Epidermal melanocyte (primary cell): ENCODE results near the gene ANXA6.
"Not testable (repeated sequence)": the region's sequence is repeated elsewhere in the genome, so short reads cannot be mapped to it uniquely, and the experiment has no call there.

Experiments
- DNase-seq: peaks from one replicate; pipeline ENCODE4 v3.0.0; 2011; ENCODE audit warnings: low spot score; ENCODE audit not compliant: insufficient read length

The ANXA6 gene

DNA sequence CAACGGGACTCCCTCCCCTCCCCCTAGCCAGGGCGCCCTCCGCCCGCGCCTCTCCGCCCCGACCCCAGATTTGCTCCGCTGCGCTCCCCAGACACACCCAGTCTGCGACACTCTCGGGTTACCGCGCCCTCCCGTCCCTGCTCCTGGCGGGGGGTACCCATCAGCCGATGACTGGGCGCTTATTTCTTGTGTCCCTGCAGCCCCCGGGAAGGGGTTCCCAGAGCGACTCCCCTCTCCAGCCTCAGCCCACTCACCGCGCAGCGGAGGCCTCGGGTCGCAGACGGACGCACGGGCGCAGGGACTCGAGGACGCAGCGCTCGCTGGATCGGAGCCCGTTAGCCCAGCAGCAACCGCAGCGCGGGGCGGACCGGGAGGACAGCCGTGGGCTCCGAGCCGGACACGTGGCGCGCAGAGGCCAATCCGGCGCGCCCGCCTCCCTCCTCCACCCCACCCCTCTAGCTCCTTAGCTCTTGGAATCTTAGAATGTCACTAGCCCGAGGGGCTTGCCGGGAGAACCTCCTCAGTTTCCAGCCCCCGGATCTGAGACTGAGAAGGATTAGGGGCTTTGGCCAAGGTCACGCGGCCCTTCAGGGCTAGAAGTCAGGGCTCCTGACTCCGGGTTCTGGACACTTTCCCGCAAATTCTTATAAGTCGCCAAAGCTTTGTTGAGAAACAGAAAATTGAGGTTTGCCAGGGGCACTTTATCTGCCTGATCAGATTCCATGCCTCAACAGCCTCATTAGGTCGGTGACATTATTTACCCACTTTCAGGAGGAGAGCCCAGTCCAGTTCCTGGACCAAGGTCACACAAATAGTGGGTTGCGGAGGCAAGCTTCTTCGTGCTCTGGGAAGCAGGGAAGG, at the start of gene ANXA6:
Gene ANXA6, minus strand, starts transcription at position 354 of the 861 bp plus-strand sequence. CDS start 9,878 bp downstream, outside the sequence.
- DNase-seq = peak; percentile 93

DNA sequence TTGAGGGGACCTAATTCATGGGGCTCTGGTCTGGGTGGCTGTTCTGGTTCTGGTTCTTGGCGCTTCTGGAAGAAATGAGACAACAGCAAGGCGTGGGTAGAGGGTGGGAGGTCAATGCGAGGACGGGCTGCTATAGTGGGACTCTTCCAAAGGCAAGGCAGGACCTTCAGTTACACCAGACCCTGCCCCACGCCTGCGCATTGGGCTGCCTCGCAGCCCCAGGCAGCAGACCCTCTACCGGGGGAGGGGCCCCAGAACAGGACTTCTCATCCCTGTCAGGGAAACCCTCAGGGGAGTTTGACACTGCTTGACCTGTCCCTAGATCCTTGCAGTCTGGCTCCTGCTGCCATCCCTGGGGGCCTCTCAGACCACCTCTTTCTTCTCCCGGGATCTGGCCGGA, 47.8 kb upstream of the ANXA6 start:
- no peak for DNase-seq

DNA sequence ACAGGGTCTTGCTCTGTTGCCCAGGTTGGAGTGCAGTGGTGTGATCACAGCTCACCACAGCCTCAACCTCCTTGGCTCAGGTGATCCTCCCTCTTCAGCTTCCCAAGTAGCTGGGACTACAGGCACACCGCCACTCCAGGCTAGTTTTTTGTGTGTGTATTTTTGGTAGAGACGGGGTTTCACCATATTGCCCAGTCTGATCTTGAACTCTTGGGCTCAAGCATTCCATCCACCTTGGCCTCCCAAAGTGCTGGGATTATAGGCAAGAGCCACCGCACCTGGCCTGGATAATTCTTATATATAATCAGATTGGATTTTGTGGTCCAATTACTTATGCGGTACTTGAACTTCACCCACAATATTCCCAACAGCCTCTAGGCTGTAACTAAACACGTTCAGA, 46.5 kb upstream of the ANXA6 start:
- DNase-seq = no peak

DNA sequence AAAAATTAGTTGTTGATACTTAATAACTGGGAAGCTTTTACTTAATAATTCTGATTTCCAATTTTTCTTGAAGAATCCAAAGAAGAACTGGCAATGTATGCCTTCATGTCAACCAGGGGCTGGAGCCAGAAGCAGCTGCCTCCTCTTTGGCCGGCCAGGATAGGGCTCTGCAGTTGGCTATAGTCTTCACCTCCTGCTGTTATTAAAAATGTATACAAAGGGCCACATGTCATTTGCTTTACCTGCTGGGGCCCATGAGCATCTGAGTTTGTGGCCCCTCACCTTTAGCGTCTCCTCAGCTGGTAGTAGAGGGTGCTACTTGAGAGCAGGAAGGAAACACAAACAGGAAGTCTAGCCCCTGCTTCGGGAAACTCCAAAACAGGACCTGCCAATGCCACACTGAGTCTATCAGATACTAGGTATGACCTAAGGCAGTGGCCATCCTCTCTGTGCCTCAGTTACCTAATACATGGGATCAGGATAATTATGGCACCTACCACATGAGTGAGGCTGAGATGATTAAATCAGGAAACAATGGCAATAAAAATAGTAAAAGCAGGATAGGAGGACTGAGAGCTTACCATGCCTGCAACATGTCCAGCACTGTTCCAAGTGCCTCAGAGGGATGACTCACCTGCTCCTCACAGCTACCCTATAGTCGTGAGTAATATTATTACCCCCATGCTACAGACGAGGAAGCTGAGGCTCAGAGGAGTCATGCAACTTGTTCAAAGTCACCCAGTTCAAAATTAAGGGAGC, 45.0 kb upstream of the ANXA6 start:
- no peak for DNase-seq

DNA sequence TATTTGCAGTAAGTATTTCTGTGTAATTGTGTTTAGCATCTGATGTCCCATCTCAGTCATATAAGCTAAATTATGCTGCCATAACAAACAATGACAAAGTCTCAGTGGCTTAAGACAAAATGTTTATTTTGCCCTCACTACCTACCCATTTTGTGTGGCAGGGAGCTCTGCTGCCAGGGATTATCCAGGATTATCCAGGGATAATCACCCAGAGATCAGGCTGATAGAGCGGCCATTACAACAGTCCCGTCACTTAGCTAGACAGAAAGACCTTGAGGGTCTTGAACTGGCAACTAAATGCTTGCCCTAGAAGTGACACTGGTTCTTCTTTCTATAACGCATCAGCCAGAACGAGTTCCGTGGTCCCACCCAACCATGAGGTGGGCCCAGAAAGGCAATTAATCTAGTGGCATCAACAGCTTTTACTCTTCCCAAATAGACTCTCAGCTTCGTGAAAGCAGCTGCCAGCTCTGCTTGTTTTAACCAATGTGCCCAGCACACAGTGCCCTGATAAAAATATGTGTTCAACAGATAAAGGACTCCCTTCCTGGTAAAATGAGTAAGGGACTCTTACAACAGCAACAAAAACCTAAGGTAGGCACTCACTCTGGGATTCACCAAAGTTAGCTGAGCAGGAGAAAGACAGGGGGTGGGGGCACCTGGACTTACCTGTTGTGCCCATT, 43.5 kb upstream of the ANXA6 start:
- DNase-seq = no peak

DNA sequence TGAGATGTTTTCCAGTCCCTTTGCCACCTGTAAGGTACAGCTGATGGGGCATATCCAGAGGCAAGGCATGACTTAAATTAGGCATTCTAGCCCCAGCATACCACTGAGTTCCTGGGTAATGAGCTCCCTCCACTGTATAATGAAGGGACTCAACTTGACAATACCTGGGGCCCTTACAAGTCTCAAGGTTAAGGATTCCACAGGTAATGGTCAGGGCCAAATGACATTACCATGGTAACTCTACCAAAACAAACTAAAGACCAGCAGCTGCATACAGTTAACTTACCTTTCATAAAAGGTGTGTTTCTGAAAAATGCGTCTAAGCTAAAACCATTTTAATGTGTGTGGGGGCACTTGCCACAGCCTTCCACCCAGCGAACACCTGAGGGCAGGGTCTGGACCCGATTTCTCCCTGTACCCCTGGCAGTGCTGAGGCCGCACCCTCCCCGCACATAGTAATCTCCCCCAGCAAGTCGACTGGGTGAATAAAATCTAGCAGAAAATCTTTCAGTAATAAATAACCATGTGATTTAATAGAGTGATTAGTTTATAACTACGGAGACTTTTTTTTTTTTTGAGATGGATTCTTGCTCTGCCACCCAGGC, 42.1 kb upstream of the ANXA6 start:
- no peak for DNase-seq

DNA sequence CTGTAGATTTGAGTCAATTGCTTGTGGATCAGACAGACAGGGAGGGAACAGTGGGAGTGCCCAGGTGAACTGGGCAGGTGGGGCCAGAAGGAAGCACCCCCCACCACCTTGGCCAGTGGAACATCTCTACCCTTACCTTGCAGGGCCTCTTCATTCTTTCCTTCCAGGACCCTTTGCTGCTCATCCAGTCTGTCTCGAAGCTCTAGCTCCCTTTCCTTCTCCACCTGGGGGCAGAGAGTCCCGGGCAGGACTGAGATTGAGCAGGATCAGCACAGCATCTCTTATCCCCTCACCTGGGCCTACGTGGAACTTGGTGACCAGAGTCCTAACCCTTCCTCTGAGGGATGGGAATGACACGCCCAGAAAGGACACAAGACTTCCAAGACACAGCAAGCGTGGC, 41.3 kb upstream of the ANXA6 start:
- no peak for DNase-seq

DNA sequence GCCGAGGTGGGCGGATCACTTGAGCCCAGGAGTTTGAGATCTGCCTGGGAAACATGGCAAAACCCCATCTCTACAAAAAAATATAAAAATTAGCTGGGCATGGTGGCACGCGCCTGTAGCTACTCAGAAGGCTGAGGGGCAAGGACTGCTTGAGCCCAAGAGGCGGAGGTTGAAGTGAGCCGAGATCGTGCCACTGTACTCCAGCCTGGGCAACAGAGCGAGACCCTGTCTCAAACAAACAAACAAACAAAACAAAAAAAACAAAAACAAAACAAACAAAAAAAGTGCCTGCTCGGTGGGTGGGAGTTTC, 39.7 kb upstream of the ANXA6 start:
- DNase-seq = not testable (repeated sequence)

DNA sequence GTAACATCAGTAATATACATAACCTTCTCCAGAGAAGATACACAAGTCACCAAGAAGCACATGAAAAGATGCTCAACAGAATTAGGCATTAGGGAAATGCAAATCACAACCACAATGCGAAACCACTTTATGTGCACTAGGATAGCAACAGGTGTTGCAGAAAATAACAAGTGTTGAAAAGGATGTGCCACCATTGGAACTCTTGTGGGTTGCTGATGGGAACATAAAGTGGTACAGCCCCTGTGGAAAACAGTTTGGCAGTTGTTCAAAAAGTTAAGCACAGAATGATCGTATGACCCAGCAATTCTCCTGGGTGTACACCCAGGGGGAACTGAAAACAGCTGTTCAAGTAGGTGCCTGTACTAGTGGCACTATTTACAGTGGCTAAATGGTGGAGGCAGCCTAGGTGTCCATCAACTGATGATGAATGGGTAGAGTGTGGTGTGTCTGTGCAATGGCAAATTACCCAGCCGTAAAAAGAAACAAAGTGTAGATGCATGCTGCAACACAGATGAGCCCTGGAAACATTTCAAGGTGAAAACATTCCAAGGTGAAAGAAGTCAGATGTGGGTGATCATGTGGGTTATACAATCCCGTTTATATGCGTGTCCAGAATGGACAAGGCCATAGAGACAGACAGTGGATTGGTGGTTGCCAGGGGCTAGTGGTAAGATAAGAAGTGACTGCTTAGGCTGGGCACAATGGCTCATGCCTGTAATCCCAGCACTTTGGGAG, 39.1 kb upstream of the ANXA6 start:
- no peak for DNase-seq

DNA sequence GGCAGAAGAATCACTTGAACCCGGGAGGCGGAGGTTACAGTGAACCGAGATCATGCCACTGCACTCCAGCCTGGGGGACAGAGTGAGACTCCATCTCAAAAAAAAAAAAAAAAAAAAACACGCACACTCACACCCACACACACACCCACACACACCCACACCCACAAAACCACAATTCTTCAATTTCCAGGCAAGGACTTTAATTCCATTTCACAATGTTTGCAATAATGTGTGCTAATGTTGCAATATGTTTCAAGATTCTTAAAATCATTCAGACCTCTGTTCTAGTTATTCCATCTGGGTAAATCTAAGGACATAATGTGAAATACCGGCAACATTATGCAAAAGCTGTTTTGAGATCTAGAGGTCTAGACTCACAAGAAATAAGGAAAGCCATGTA, 38.0 kb upstream of the ANXA6 start:
- no peak for DNase-seq

DNA sequence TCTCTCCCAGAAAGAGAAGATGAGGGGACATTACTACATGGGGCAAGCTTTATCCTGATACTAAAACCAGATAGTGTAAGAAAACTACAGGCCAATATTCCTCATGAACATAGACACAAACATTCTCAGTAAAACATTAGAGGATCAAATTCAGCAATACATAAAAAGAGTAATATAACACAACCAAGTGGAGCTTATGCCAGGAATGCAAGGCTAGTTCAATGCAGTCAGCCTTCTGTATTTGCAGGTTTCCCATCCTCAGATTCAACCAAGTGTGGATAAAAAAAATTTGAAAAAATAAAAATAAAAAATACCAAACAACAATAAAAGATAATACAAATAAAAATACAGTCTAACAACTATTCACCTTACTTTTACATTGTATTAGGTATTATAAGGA, 35.0 kb upstream of the ANXA6 start:
- DNase-seq = no peak

DNA sequence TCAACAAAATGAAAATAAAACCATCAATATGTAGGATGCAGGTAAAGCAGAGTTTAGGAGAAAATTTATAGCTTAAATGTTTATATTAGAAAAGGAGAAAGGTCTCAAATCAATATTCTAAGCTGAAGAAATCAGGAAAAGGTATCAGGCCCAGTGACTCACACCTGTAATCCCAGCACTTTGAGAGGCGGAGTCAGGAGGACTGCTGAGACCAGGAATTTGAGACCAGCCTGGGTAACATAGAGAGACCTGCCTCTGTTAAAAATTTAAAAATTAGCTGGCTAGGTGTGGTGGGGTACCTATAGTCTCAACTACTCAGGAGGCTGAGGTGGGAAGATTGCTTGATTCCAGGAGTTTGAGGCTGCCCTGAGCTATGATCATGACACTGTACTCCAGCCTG, 34.1 kb upstream of the ANXA6 start:
- no peak for DNase-seq

DNA sequence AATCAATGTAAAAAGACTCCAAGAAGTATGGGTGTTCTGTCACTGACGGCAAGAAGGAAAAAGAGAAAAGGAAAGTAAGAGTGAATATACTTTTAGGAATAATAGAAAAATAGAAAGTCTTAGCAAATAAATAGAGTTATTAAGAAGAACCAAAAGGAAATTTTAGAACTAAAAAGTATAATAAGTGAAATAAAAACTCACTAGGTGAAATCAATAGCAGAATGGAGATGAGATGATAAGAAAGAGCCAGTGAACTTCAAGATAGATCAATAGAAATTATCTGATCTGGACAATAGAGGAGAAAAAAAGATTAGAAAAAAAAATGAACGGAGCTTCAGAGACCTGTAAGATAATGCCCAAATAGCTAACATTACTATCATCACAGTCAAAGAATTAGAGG, 31.6 kb upstream of the ANXA6 start:
- DNase-seq = no peak

DNA sequence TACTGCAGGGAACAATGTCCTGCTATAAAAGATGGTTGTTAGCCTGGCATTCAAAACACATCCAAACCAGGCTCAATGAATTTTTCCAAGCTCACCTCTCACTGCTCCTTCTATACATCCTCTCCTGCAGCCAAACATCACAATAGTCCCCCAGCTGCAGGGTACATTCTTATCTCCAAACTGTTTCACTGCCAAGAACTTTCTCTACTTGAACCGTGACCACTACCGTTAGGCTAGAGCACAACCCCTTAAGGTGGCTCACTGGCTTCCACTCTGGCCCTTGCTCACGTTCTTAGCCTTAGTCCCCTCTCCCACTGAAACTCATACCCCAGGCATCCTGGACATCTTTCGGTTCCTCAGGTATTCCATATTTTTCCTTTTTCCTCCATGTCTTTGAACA, 29.0 kb upstream of the ANXA6 start:
- DNase-seq = no peak

DNA sequence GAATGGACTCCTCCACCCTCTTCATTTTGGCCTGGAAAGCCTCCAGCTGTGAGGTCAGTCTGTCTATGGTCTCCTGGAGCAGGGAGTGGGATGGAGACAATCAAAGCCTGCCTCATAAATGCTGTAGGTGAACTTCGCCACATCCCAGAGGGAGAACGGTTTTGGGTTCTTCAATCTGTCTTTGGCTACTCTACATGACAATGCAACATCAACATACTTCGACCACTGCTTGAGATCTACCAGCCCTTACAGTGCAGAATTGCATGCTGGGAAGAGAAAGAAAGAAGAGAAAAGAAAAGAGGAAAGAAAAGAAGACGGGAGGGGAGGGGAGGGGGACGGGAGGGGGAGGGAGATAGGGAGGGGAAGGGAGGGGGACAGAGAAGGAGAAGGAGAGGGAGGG, 28.5 kb upstream of the ANXA6 start:
- no peak for DNase-seq

DNA sequence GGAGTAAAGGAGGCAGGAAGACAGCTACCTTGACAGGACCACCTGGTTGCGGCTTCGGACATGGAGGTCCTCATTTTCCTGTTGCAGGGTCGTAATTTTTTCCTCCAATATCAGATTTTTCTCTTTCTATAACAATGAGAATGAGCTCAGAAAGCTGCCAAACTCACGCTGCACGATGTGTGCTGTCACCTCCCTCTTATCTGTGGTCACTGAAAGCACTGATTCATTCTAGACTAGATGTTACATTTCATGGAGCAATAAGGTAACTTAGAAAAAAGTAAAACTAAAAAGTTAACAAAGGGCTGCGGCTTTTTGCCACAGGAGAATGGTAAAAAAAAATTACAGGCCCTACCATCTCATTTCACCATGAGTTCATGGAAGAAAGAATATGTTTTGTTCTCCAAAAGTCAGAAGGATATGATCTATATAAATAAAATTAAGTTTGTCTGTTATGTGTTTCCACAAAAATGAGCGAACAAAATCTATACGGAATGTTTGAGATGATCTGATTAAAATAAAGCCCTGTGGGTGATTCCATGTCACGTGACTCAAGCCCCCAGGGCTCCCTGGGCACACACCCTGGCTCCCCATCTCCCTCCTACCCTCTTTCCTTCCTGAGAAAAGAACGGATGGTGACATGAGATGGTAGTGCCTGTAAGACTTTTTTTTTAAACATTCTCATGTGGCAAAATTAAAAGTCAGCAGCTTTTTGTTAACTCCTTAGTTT, 26.9 kb upstream of the ANXA6 start:
- no peak for DNase-seq

DNA sequence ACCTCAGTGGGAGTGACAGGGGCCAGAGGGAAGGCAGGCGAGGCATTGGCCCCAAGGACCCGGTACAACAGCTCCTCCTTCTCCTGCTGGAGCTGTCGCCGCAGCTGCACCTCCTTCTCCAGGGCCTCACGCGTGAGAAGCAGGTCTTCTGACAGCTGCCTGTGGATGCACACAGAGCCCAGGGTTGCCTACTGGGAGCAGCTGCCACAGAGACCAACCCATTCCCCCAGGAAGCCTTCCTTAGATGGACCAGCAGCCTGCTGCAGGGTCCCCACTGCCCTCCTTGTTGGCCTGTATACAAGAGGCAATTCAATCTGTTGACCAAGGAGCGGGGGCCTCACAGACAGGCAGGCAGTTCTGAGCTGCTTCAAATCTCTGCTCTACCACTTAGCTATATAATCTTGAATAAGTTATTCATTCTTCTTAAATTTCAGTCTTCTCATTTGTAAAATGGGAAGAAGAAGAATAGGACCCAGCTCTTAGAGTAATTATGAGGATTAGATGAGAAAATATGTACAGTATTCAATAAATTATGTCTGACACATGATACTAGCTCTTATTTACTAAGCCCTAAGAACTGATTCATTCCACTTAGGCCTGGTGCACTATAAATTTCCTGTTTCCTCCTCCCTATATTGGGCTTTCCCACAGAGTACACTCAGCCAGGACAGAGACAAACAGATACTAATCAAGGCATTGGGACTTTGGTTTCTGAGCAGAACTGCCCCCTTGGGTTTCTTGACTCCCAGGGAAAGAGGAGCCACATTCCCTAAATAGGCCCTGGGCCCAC, 26.1 kb upstream of the ANXA6 start:
- no peak for DNase-seq

DNA sequence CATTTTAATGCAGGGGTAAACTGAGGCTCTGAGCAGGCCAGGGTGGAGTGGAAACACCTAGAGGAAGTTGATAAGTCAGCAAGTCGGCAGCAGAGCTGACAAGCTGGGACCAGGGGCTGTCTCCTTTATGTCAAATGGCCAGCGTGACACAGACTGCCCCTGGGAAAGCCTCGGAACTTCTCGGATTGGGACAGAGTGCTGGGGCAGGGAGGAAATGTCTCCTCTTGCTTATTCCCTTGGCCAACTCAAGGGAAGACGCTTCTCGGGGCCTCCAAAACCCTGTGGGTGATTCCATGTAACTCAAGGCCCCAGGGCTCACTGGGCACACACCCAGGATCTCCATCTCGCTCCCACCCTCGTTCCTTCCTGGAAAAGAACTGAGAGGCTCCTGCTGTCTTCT, 25.4 kb upstream of the ANXA6 start:
- no peak for DNase-seq

DNA sequence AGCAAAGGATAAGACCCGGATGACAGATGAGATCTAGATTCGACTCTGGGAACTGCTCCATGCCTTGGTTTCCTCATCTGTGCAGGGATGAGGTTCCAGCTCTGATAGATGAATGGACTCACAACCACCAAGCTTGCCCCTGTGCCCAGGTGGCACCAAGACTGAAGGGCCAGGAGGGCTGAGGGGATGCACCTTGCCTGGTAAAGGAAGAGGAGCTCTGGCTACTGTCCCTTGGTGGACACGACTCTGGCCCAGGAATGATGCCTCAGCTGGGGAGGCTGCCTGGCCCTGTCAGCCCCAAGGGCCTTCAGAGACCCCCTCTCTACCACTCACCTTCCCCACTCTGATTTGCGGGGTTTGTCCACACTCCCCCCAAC, 24.9 kb upstream of the ANXA6 start:
- DNase-seq = no peak
